Sciatic nerve (tissue), 2 donors: ENCODE data around the gene CLEC12A. TPM values are rescaled to one million over a fixed set of nuclear protein-coding genes. Genes with fewer than 3 reads are reported as not detected.

ENCODE experiments used
- ATAC-seq: fragments of 200-7000 bp; cut with Tn5 transposase; one replicate; pipeline ENCODE4 v1.9.1; 2020; ENCODE audit warnings: mild to moderate bottlenecking, moderate library complexity
- DNase-seq: peaks from one replicate; pipeline ENCODE4 v3.0.0-alpha.2; 2020; ENCODE audit warnings: low spot score
- intact Hi-C: fragments of 100-400 bp; cut with DNase I; formaldehyde crosslinking; loops from one replicate; pipeline ENCODE4 v1.14.2; 2022
- total RNA-seq: library from RNA; stranded (reverse); fragmentation: NEBNext Ultra II Directional; extraction: Animal tissue kit (Norgen Biotek cat#: 25700); gene quantifications from one replicate; pipeline ENCODE4 v1.2.1, GENCODE V29; 2021
- donor health status: DM: no; HTN: no; CAD: no.
- donor health status: DM: no; HTN: no; CAD: no.

Gene CLEC12A
- total RNA-seq, 1 donor from 2014 or later = 2.0 TPM

- ATAC-seq = no peak
- no peak for DNase-seq
- intact Hi-C loops = no loop called here
Observed at GRCh38 chr12:10027311-10027710, 56.1 kb downstream of the CLEC12A start.

GRCh38 chr12:10027721-10028120, 56.5 kb downstream of the CLEC12A start:
- intact Hi-C loops = no loop called here
- DNase-seq = no peak
- ATAC-seq = peak; percentile 34

DNA sequence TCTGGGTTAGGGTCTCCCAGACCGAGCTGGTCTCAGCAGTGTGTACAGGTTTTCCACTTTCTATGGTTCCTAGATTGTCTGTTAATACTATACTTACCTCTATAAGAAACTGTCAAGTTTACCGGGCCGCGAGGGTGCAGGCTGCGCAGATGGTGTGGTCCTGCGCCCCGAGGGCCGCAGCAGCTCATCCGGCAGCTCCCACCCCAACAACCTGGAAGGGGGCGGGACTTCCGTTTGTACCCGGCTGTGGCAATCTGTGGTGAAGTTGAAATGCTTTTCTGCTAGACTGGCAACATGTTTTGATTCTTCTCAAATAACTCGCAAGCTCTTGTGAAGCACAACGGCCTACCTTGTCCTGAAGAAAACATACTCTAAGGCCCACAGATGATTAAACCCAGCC, 59.2 kb downstream of the CLEC12A start, which contains the start of gene CLEC9A:
CLEC9A (plus strand) TSS at position 237 of the 400 bp plus-strand sequence. CDS start 22,006 bp downstream, outside the sequence.
- DNase-seq (no peak), ATAC-seq (no peak)
- intact Hi-C loops = no loop called here

DNA sequence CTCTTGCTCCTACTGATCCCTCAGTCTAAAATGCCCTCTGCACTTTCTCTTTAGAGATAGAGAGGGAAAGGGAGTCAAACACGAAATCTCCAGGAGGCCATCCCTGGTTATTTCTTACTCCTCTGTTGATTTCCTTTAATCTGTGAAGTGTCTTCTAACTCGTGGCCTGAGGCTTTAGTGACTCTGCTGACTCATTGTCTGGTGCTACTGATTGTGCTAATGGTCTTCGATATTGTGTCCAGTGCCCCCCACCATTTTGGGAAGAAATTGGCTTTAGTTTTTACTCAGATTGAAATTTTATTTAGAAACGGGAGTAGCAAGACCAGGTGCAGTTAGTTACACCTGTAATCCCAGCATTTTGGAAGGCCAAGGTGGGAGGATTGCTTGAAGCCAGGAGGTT, 60.1 kb downstream of the CLEC12A start:
- intact Hi-C loops = no loop called here
- ATAC-seq = no peak
- DNase-seq = no peak

GRCh38 chr12:10031771-10032175, 60.6 kb downstream of the CLEC12A start:
- intact Hi-C loops = no loop called here
- ATAC-seq (no peak), DNase-seq (no peak)

DNA sequence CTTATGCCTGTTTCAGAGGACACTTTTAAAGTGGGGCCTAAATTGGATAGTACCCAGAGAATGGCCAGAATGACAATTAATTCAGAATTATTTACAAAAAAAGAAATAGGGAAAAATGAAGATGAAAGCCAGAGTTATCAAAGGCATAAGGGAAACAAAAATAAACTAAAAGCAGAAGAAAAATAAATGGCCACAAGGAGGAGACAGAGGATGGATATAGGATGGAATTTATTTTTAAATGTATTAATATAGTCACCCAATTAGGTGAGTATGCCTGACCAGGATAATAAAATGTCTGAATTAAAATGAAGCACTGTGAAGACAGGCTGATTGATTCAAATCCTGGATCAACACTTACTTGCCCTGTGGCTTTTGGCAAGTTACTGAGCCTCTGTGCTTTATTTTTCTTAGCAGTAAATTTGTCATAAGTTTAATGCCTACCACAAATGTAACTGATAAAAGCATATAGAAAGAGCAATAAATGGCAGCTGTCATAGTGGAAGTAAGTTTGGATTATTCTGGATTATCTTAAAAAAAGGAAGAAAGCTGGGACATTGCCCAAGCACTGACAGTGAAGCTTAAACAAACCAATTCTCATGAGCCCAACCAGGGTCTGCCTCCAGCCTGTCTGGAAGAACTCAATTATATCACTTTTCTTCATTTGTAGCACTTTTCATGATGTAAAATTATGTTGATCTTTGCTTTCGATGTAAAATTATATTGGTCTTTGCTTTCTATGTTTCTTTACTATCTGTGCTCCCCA, 62.8 kb downstream of the CLEC12A start:
- no peak for DNase-seq
- peak; percentile 41 for ATAC-seq

More for the DNA sequence above, 62.8 kb downstream of the CLEC12A start:
- intact Hi-C loops = no loop called here

Other genes starting within 250 kb of the CLEC12A start
- gene CLECL1, start 238.3 kb upstream of the CLEC12A start, total RNA-seq = 1.1 TPM
- 10.9 TPM for gene CD69, start 210.5 kb upstream of the CLEC12A start, total RNA-seq
- 1.8 TPM for gene KLRF1, start 143.9 kb upstream of the CLEC12A start, total RNA-seq
- 32.6 TPM for gene CLEC2B, start 102.1 kb upstream of the CLEC12A start, total RNA-seq
- gene KLRF2, start 89.9 kb upstream of the CLEC12A start, total RNA-seq = not detected
- not detected for gene CLEC2A, start 39.0 kb upstream of the CLEC12A start, total RNA-seq
- not detected for gene CLEC1B, start 27.7 kb downstream of the CLEC12A start, total RNA-seq
- gene CLEC12B, start 39.2 kb downstream of the CLEC12A start, total RNA-seq = not detected
- 2.3 TPM for gene CLEC9A, start 59.3 kb downstream of the CLEC12A start, total RNA-seq
- gene CLEC1A, start 127.6 kb downstream of the CLEC12A start, total RNA-seq = 13.7 TPM
- gene CLEC7A, start 158.8 kb downstream of the CLEC12A start, total RNA-seq = 32.4 TPM
- gene OLR1, start 200.7 kb downstream of the CLEC12A start, total RNA-seq = 33.1 TPM
- 0.45 TPM for gene TMEM52B, start 207.6 kb downstream of the CLEC12A start, total RNA-seq
- 167 TPM for gene GABARAPL1, start 241.5 kb downstream of the CLEC12A start, total RNA-seq